HFF-Myc (cell line): Measurements from ENCODE around the gene STPG2.
A peak's percentile ranks its signal among the peaks of the same experiment; 100 is the strongest.

Source experiments
- DNase-seq: peaks from one replicate; pipeline ENCODE4 v3.0.0-alpha.2; 2011; ENCODE audit warnings: low read depth; ENCODE audit errors: extremely low read depth
- H3K4me3 ChIP-seq: replicated peaks from 2 replicates; pipeline ENCODE4 v1.5.1; 2011; ENCODE audit warnings: low read depth, mild to moderate bottlenecking, control low read depth, low read length
- CTCF ChIP-seq: IDR thresholded peaks from 2 replicates; pipeline ENCODE4 v1.5.1; 2012; ENCODE audit warnings: mild to moderate bottlenecking, low read depth, low read length, control low read depth; ENCODE audit errors: missing control alignments

STPG2 gene

GRCh38 chr4:98006060-98006459 is 137.2 kb downstream of the STPG2 start:
- DNase-seq: no peak
- no peak for TF ChIP-seq CTCF
- no peak overlapping the region for H3K4me3 ChIP-seq

GRCh38 chr4:98000940-98001339 is 142.3 kb downstream of the STPG2 start:
- no peak for DNase-seq
- H3K4me3 ChIP-seq: no peak overlapping the region
- no peak for TF ChIP-seq CTCF

GRCh38 chr4:97998203-97998602 is 145.1 kb downstream of the STPG2 start:
- no peak overlapping the region for H3K4me3 ChIP-seq
- no peak for DNase-seq
- no peak for TF ChIP-seq CTCF

GRCh38 chr4:97994765-97995465 is 148.4 kb downstream of the STPG2 start:
- no peak for TF ChIP-seq CTCF
- H3K4me3 ChIP-seq: no peak overlapping the region
- DNase-seq: no peak

- no peak for TF ChIP-seq CTCF
- no peak for DNase-seq
- no peak overlapping the region for H3K4me3 ChIP-seq
These were observed 152.9 kb downstream of the STPG2 start for GRCh38 chr4:97990409-97990808.

GRCh38 chr4:97987019-97987648 is 156.1 kb downstream of the STPG2 start:
- DNase-seq: no peak
- TF ChIP-seq CTCF: no peak
- H3K4me3 ChIP-seq: no peak overlapping the region

GRCh38 chr4:97984545-97985131 is 158.6 kb downstream of the STPG2 start:
- H3K4me3 ChIP-seq: no peak overlapping the region
- DNase-seq: no peak
- TF ChIP-seq CTCF: peak; percentile 33
